HuH-7 (cell line): ENCODE results near the gene RCSD1.
"Not testable (repeated sequence)": the region's sequence is repeated elsewhere in the genome, so short reads cannot be mapped to it uniquely, and the experiment has no call there.

Experiments
- DNase-seq: peaks from one replicate; pipeline ENCODE4 v3.0.0; 2011; ENCODE audit warnings: low spot score

The RCSD1 gene, protein sequence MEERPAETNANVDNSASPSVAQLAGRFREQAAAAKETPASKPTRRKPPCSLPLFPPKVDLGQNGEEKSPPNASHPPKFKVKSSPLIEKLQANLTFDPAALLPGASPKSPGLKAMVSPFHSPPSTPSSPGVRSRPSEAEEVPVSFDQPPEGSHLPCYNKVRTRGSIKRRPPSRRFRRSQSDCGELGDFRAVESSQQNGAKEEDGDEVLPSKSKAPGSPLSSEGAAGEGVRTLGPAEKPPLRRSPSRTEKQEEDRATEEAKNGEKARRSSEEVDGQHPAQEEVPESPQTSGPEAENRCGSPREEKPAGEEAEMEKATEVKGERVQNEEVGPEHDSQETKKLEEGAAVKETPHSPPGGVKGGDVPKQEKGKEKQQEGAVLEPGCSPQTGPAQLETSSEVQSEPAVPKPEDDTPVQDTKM

DNA sequence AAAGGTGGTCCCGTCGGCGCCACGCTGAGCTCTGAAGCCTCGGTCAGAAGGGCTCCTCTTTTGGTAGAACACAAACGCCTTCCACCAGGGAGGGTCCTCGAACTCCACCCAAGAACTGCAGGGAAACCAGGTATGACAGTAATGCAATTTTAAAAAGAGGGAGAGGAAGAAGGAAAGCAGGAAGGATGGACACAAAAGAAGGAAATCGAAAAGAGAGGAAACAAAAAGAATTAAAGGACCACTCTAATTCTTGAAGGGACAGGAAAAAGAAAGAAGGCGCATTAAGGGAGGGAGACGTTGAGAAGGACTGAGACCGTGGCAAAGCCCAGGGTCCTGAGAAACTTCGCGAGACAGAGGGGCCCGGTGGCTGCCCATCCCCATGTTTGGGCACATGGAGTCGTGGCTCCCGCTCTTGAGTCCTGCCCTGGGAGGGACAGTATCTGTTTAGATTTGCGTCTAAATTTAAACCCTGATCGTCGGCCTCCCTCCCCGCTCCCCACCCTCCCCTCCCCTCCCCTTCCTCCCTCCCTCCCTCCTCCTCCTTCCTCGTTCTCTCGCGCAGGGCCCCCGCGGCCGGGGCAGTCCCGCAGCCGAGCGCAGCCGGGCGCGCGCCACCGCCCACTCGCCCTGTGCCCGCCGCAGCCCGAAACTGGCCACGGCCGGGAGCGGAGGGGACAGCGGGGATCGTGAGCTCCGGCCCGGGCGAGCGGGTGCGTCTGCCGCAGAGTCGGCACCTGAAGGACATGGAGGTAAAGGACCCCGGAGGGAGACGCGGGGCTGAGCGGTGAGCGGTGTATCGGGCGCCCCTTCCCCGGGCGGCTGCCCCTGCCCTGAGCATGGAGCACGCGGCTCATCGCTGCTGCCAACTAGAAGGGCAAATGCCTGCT lies at the start of gene RCSD1:
RCSD1 (plus strand) TSS at position 552 of the 887 bp plus-strand sequence; CDS start at position 744, 192 bp downstream.
- DNase-seq = no peak

GRCh38 chr1:167582064-167582463 lies 48.0 kb upstream of the RCSD1 start:
- no peak for DNase-seq

DNA sequence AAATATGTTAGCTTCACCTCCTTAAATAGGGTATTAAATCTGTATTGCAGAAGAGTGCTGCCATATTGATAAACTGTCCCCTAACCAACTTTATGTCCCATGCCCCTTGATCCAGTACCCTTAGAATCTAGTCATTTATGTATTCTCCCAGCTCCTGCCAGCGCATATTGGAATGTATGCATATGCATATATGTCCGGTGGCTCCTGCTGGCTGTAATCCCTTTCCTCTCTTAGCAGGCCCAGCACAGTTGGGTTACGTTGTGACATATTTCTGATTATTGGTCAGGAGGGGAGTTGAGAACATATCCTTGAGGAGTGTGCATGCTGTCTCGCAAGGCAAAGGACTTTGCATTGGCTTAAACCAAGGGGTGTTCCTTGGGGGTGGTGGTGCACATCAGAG lies 47.3 kb upstream of the RCSD1 start:
- no peak for DNase-seq

DNA sequence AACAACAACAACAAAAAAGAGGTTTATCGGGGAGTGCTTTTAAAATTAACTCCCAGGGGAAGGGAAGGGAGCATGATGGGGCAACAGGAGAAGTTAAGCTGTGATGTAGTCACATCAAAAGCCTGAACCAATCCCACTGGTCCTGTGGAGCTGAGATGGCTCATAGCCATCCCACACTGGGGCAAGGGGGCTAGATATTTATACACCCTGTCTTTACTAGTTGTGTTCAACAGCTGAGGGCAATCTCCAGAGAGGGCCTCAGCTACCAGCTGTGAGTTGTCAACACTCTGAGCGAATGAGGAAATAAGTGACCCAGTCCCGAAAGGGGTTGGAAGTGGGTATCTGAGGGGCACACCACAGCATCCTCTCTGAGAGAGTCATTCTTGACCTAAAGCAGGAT lies 45.5 kb upstream of the RCSD1 start:
- no peak for DNase-seq

GRCh38 chr1:167587342-167587741 lies 42.7 kb upstream of the RCSD1 start:
- DNase-seq = no peak

DNA sequence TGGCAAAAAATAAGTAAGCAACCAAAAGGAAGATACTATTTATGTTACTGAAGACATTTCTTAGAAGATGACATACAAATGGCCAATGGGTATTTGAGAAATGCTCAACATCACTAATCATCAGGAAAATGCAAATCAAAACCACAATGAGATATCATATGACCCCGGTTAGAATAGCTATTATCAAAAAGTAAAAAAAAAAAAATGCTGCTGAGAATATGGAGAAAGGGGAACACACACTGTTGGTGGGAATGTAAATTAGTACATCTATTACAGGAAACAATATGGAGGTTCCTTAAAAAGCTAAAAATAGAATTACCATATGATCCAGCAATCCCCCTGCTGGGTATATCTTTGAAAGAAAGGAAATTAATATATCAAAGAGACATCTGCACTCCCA lies 42.2 kb upstream of the RCSD1 start:
- DNase-seq = no peak

DNA sequence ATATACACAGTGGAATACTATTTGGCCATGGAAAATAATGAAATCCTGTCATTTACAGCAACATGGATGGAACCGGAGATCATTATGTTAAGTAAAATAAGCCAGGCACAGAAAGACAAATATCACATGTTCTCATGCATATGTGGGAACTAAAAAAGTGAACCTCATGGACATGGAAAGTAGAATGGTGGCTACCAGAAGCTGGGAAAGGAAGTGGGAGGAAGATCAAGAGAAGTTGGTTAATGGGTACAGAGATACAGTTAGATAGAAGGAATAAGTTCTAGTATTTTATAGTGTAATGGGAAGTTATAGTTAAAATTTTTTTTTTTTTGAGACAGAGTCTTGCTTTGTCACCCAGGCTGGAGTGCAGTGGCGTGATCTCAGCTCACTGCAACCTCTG lies 41.7 kb upstream of the RCSD1 start:
- DNase-seq = no peak

- DNase-seq = no peak
Measured at GRCh38 chr1:167592475-167592874, 37.6 kb upstream of the RCSD1 start.

DNA sequence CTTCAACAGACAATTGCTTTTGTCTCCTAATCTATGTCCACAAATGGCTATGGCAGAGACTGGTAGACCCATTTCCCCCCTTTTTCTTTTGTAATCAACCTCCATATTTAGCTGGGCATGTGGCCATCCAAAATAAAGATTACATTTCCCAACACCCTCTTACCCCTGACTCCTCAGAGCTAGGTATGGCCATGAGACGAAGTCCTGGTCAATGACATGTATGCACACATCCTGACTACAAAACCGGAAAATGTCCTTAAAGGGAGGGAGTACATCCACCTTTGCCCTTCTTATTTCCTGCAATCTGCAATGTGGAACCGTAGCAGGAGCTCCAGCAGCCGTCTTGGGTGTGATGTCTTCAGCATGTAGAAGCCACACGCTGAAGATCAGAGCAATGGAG lies 36.2 kb upstream of the RCSD1 start:
- DNase-seq = no peak

- no peak for DNase-seq
Measured at GRCh38 chr1:167594822-167595221, 35.2 kb upstream of the RCSD1 start.

- peak; percentile 15 for DNase-seq
Measured at GRCh38 chr1:167599957-167600581, 30.0 kb upstream of the RCSD1 start.

- no peak for DNase-seq
Measured at GRCh38 chr1:167601442-167602383, 28.3 kb upstream of the RCSD1 start.

- no peak for DNase-seq
Measured at GRCh38 chr1:167602840-167603239, 27.2 kb upstream of the RCSD1 start.

DNA sequence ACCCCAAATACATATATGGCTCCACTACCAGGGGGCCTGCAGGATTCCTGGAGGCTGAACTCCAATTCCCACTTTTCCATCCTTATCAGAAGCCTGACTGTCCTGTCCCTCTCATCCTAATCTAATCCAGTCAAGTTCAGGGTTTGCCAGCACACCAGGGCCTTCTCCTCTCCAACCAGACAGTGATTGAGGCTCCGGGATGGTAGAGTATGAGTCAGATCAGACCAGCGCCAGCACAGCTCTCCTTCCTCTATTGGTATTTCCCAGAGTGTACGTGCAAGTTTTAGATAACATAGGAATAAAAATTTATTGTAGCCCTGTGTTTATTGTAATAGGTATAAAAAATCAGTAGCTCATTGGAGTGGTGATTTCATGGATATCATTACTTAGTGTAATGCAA lies 24.5 kb upstream of the RCSD1 start:
- no peak for DNase-seq

DNA sequence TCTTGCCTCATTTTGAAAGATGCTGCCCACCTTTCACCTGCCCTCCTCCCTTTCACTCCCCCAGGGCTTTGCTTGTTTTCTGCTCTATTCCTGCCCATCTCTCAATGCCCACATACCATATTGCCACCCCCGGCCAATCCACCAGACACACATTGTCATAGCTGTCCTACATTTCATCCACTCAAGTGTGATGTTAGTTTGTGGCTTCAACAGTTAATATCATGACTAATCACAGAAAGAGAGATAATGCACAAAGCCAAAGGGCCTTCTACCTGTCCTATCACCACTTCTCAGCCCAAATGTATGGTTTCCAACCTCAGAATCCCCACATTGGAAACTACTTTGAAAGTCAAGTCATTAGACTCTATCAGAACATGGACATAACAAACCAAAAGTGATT lies 18.0 kb upstream of the RCSD1 start:
- DNase-seq = no peak

DNA sequence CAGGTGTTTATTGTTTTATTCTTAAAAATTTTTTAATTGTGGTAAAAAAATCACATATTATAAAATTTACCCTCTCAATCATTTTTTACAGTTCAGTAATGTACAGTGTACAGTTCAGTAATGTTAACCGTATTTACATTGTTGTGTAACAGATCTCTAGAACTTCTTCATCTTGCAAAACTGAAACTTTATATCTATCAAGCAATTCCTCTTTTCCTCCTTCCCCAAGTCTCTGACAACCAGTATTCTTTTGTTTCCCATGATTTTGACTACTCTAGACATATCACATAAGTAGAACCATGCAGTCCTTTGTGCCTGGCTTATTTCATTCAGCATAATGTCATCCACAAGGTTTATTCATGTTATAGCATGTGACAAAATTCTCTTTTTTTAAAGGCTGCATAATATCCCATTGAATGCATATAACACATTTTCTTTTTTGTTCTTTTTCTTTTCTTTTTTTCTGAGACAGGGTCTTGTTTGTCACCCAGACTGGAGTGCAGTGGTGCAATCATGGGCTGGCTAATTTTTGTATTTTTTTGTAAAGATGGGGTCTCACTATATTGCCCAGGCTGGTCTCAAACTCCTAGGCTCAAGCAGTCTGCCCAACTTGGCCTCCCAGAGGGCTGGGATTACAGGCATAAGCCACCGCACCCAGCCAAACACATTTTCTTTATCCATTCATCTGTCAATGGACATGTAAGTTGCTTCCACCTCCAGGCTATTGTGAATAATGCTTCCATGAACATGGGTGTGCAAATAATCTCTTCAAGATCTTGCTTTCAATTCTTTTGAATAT lies 17.2 kb upstream of the RCSD1 start:
- DNase-seq = no peak

DNA sequence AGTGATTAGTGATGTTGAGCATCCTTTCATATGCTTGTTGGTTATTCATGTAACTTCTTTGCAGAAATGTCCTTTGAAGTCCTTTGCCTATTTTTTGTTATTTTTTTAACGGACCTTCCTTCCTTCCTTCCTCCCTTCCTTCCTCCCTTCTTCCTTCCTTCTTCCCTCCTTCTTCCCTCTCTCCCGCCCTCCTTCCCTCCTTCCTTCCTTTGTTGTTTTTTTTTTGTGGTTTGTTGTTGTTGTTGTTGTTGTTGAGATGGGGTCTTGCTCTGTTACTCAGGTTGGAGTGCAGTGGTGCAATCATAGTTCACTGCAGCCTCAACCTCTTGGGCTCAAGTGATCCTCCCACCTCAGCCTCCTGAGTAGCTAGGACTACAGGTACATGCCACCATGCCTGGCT lies 16.0 kb upstream of the RCSD1 start:
- not testable (repeated sequence) for DNase-seq

DNA sequence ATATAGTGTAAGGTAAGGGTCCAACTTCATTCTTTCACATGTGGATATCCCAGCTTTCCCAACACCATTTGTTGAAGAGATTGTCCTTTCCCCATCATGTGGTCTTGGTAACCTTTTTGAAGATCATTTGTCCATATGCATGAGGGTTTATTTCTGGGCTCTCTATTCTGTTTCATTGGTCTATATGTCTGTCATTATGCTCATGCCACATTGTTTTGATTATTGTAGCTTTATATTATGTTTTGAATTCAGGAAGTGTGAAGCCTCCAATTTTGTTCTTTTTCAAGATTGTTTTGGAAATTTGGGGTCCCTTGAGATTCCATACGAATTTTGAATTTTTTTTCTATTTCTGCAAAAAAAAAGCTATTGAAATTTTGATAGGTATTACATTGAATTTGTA lies 15.2 kb upstream of the RCSD1 start:
- no peak for DNase-seq

DNA sequence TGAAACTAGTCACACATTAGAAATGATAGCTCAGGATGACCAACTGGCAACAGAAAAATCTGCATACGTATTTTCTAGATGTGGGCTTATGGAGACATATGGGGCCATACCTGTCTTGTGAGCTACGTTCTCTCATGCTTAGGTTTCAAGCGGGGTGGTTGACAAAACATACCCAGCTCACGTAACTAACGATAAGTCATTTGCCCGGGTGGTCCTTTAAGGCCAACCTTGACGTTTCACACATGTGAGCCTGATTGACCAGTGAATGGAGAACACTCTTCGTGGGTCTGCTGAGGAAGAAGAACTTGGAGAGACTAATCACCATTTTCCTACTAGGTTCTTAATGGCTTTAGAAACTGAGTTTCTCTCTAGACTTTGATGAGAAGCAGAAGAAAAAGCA lies 13.5 kb upstream of the RCSD1 start:
- no peak for DNase-seq
